ENCODE data around the gene THSD4. TPM values are rescaled to one million over a fixed set of nuclear protein-coding genes. Genes with fewer than 3 reads are reported as not detected.

THSD4 gene
- total RNA-seq, 1 experiment from 2014 or later = 36.3 TPM

- H3K4me1 Mint-ChIP-seq (ENCODE audit: insufficient read depth, unreplicated experiment) = peaks cover 43% of the 10 kb centered on the region
- no peak for DNase-seq (ENCODE audit: unreplicated experiment)
- peaks cover 8% of the 10 kb centered on the region for H3K9me3 Mint-ChIP-seq (ENCODE audit: unreplicated experiment)
- no TSS peak for BruUV-seq (replicated peaks)
- TF ChIP-seq CTCF (IDR thresholded peaks at IDR 0.05; ENCODE audit: unreplicated experiment) = no peak
- intact Hi-C loops (cut with micrococcal nuclease) = loop anchor here (10.0 kb wide), 1 partner anchor 453 kb away; no protein-coding TSS in a partner anchor
- ChIA-PET POLR2A (interaction anchor here (1.4 kb wide), 1 partner anchor 12 kb away, joined by 5 read pairs; no protein-coding TSS in a partner anchor), CTCF (interaction anchor here (0.5 kb wide), 1 partner anchor 10 kb away, joined by 5 read pairs; no protein-coding TSS in a partner anchor)
- H3K27me3 Mint-ChIP-seq (ENCODE audit: insufficient read depth, unreplicated experiment) = no peaks in the 10 kb centered on the region
- H3K27ac Mint-ChIP-seq (ENCODE audit: low read depth, unreplicated experiment) = no peak overlapping the region
- H3K4me3 Mint-ChIP-seq (ENCODE audit: unreplicated experiment) = no peak overlapping the region
- H3K36me3 Mint-ChIP-seq (ENCODE audit: insufficient read depth, unreplicated experiment) = peaks cover 7% of the 10 kb centered on the region
Observed at GRCh38 chr15:71291723-71292122, 176.5 kb downstream of the THSD4 start.

- no TSS peak for BruUV-seq (replicated peaks)
- peaks cover 7% of the 10 kb centered on the region for H3K36me3 Mint-ChIP-seq (ENCODE audit: insufficient read depth, unreplicated experiment)
- ChIA-PET CTCF (interaction anchor here (0.8 kb wide), 2 partner anchors 14 to 281 kb away, joined by 3 to 4 read pairs; no protein-coding TSS in a partner anchor), POLR2A (interaction anchor here (0.6 to 5.0 kb wide), 6 partner anchors 10 to 282 kb away, joined by 3 to 41 read pairs (median 4); no protein-coding TSS in a partner anchor)
- peak overlapping the region; percentile 3 for H3K4me3 Mint-ChIP-seq (ENCODE audit: unreplicated experiment)
- intact Hi-C loops (cut with micrococcal nuclease) = loop anchor here (2.0 to 10.0 kb wide), 2 partner anchors 147 to 451 kb away; no protein-coding TSS in a partner anchor
- DNase-seq (ENCODE audit: unreplicated experiment) = no peak
- H3K9me3 Mint-ChIP-seq (ENCODE audit: unreplicated experiment) = peaks cover 8% of the 10 kb centered on the region
- no peaks in the 10 kb centered on the region for H3K27me3 Mint-ChIP-seq (ENCODE audit: insufficient read depth, unreplicated experiment)
- TF ChIP-seq CTCF (IDR thresholded peaks at IDR 0.05; ENCODE audit: unreplicated experiment) = no peak
- H3K4me1 Mint-ChIP-seq (ENCODE audit: insufficient read depth, unreplicated experiment) = peaks cover 49% of the 10 kb centered on the region
- peak overlapping the region; percentile 95 for H3K27ac Mint-ChIP-seq (ENCODE audit: low read depth, unreplicated experiment)
Observed at GRCh38 chr15:71293723-71294122, 178.5 kb downstream of the THSD4 start.

GRCh38 chr15:71294251-71294910 lies 179.1 kb downstream of the THSD4 start:
- Mint-ChIP-seq H3K36me3 (ENCODE audit: insufficient read depth, unreplicated experiment) (peaks cover 7% of the 10 kb centered on the region), H3K4me1 (ENCODE audit: insufficient read depth, unreplicated experiment) (peaks cover 53% of the 10 kb centered on the region), H3K27me3 (ENCODE audit: insufficient read depth, unreplicated experiment) (no peaks in the 10 kb centered on the region), H3K4me3 (ENCODE audit: unreplicated experiment) (peak overlapping the region; percentile 45), H3K9me3 (ENCODE audit: unreplicated experiment) (peaks cover 8% of the 10 kb centered on the region), H3K27ac (ENCODE audit: low read depth, unreplicated experiment) (peak overlapping the region; percentile 95)
- CTCF ChIA-PET = interaction anchor here (0.8 to 0.9 kb wide), 3 partner anchors 15 to 282 kb away, joined by 3 to 4 read pairs (median 3); no protein-coding TSS in a partner anchor
- POLR2A ChIA-PET = interaction anchor here (0.6 to 5.0 kb wide), 12 partner anchors 10 to 459 kb away, joined by 3 to 41 read pairs (median 4); no protein-coding TSS in a partner anchor
- BruUV-seq (replicated peaks) = no TSS peak
- intact Hi-C loops (cut with micrococcal nuclease) = loop anchor here (2.0 to 10.0 kb wide), 2 partner anchors 146 to 450 kb away; no protein-coding TSS in a partner anchor
- no peak for TF ChIP-seq CTCF (IDR thresholded peaks at IDR 0.05; ENCODE audit: unreplicated experiment)
- DNase-seq (ENCODE audit: unreplicated experiment) = no peak

GRCh38 chr15:71294911-71295602 lies 179.8 kb downstream of the THSD4 start:
- intact Hi-C loops (cut with micrococcal nuclease) = loop anchor here (1.0 to 10.0 kb wide), 5 partner anchors 16 to 450 kb away; partner anchors contain the start of gene THSD4
- TF ChIP-seq CTCF (IDR thresholded peaks at IDR 0.05; ENCODE audit: unreplicated experiment) = no peak
- Mint-ChIP-seq H3K27ac (ENCODE audit: low read depth, unreplicated experiment) (peak overlapping the region; percentile 95), H3K9me3 (ENCODE audit: unreplicated experiment) (peaks cover 8% of the 10 kb centered on the region), H3K4me3 (ENCODE audit: unreplicated experiment) (peak overlapping the region; percentile 45), H3K36me3 (ENCODE audit: insufficient read depth, unreplicated experiment) (peaks cover 7% of the 10 kb centered on the region), H3K4me1 (ENCODE audit: insufficient read depth, unreplicated experiment) (peaks cover 54% of the 10 kb centered on the region), H3K27me3 (ENCODE audit: insufficient read depth, unreplicated experiment) (no peaks in the 10 kb centered on the region)
- peak; percentile 99 for DNase-seq (ENCODE audit: unreplicated experiment)
- ChIA-PET POLR2A (interaction anchor here (0.6 to 5.0 kb wide), 12 partner anchors 12 to 458 kb away, joined by 3 to 41 read pairs (median 4); no protein-coding TSS in a partner anchor), CTCF (interaction anchor here (0.9 kb wide), 2 partner anchors 19 to 198 kb away, joined by 3 to 4 read pairs; no protein-coding TSS in a partner anchor)
- TSS peak; percentile 72 for BruUV-seq (replicated peaks)

Data from MCF 10A (cell line).